ENCODE data around the gene MEGF11.

DNA sequence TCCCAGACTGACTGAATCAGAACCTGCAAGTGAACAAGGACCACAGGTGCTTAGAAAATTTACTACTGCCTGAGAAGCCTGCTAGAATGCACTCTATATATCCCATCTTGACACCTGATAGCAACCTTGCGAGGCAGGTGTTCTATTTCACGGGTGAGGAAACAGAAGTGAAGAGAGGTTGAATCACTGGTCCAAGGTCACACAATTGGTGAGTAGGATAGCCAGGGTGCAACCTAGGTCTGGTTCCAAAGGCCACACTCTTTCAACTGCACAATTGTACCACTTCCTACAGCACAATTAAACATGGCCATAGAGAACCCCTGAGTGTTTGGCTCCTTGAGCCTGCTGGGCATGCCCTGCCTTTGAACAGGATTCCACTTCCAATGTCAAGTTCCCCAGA, 297.2 kb downstream of the MEGF11 start:
- TF ChIP-seq CTCF (IDR thresholded peaks at IDR 0.05; ENCODE audit: low read depth, low read length) (no peak), EZH2phosphoT487 (IDR thresholded peaks at IDR 0.05; ENCODE audit: low read depth) (no peak)

All from OCI-LY3 (cell line).